Ectodermal cell (in vitro differentiated cells): ENCODE data around the gene BICD2.

ENCODE experiments used
- H3K27ac ChIP-seq: 2 replicates; pipeline ENCODE4 v1.7.0; 2013; ENCODE audit warnings: mild to moderate bottlenecking, low read depth, low read length; ENCODE audit not compliant: insufficient read depth, poor library complexity, severe bottlenecking
- H3K27me3 ChIP-seq: 2 replicates; pipeline ENCODE4 v1.7.0; 2013; ENCODE audit warnings: mild to moderate bottlenecking, low read length; ENCODE audit not compliant: insufficient read depth, control insufficient read depth, poor library complexity, severe bottlenecking
- H3K36me3 ChIP-seq: one replicate; pipeline ENCODE4 v1.7.0; 2013; ENCODE audit warnings: low read length; ENCODE audit not compliant: control insufficient read depth, insufficient read depth
- H3K4me1 ChIP-seq: one replicate; pipeline ENCODE4 v1.7.0; 2013; ENCODE audit warnings: low read length; ENCODE audit not compliant: control insufficient read depth, insufficient read depth
- H3K4me3 ChIP-seq: 2 replicates; pipeline ENCODE4 v1.7.0; 2013; ENCODE audit warnings: low read depth, low read length, control low read depth; ENCODE audit not compliant: insufficient read depth
- H3K9me3 ChIP-seq: 2 replicates; pipeline ENCODE4 v1.7.0; 2013; ENCODE audit warnings: mild to moderate bottlenecking, low read length, moderate library complexity; ENCODE audit not compliant: control insufficient read depth
- WGBS, 2 experiments: methylation state at CpG; one replicate each; pipeline ENCODE4 v1.1.7; 2013; ENCODE audit warnings: missing lambda C conversion rate in 2 of 2; 5-methylcytosine and 5-hydroxymethylcytosine counted together

BICD2 gene

GRCh38 chr9:92762196-92762595, 2.4 kb downstream of the BICD2 start:
- WGBS, 2 experiments = 93% methylated on average over 4 of the region's 4 CpGs
- Histone ChIP-seq H3K4me3 (no peak overlapping the region), H3K27me3 (no peaks in the 10 kb centered on the region)

GRCh38 chr9:92761686-92762085, 2.9 kb downstream of the BICD2 start:
- H3K36me3 ChIP-seq = no peaks in the 10 kb centered on the region
- H3K4me3 ChIP-seq = no peak overlapping the region
- H3K27ac ChIP-seq = no peak overlapping the region
- peaks cover 9% of the 10 kb centered on the region for H3K4me1 ChIP-seq
- WGBS, 2 experiments = 81 to 86% methylated on average over 6 of the region's 6 CpGs
- no peaks in the 10 kb centered on the region for H3K27me3 ChIP-seq
- no peaks in the 10 kb centered on the region for H3K9me3 ChIP-seq

More at GRCh38 chr9:92762196-92762595, 2.4 kb downstream of the BICD2 start:
- Histone ChIP-seq H3K9me3 (no peaks in the 10 kb centered on the region), H3K36me3 (no peaks in the 10 kb centered on the region), H3K27ac (no peak overlapping the region), H3K4me1 (peaks cover 9% of the 10 kb centered on the region)

- no peak overlapping the region for H3K27ac ChIP-seq
- 56 to 60% methylated on average over 3 of the region's 3 CpGs for WGBS, 2 experiments
- H3K36me3 ChIP-seq = no peaks in the 10 kb centered on the region
- H3K9me3 ChIP-seq = no peaks in the 10 kb centered on the region
- H3K4me3 ChIP-seq = no peak overlapping the region
- no peaks in the 10 kb centered on the region for H3K27me3 ChIP-seq
- H3K4me1 ChIP-seq = peaks cover 9% of the 10 kb centered on the region
Observed at GRCh38 chr9:92760494-92760893, 4.1 kb downstream of the BICD2 start.

GRCh38 chr9:92760070-92760469, 4.6 kb downstream of the BICD2 start:
- no peak overlapping the region for H3K4me3 ChIP-seq
- H3K36me3 ChIP-seq = no peaks in the 10 kb centered on the region
- peaks cover 9% of the 10 kb centered on the region for H3K4me1 ChIP-seq
- 91 to 92% methylated on average over 8 of the region's 8 CpGs for WGBS, 2 experiments
- no peaks in the 10 kb centered on the region for H3K9me3 ChIP-seq
- H3K27ac ChIP-seq = no peak overlapping the region
- H3K27me3 ChIP-seq = no peaks in the 10 kb centered on the region

- H3K27ac ChIP-seq = no peak overlapping the region
- WGBS, 2 experiments = 92 to 98% methylated on average over 2 of the region's 2 CpGs
Observed at GRCh38 chr9:92759446-92759845, 5.2 kb downstream of the BICD2 start.

GRCh38 chr9:92756792-92757191, 7.8 kb downstream of the BICD2 start:
- 93 to 94% methylated on average over 9 of the region's 9 CpGs for WGBS, 2 experiments
- Histone ChIP-seq H3K4me1 (no peaks in the 10 kb centered on the region), H3K27ac (no peak overlapping the region), H3K9me3 (no peaks in the 10 kb centered on the region), H3K27me3 (no peaks in the 10 kb centered on the region), H3K36me3 (no peaks in the 10 kb centered on the region), H3K4me3 (no peak overlapping the region)

More at GRCh38 chr9:92759446-92759845, 5.2 kb downstream of the BICD2 start:
- H3K9me3 ChIP-seq = no peaks in the 10 kb centered on the region
- no peaks in the 10 kb centered on the region for H3K27me3 ChIP-seq
- H3K4me1 ChIP-seq = peaks cover 9% of the 10 kb centered on the region
- no peak overlapping the region for H3K4me3 ChIP-seq
- no peaks in the 10 kb centered on the region for H3K36me3 ChIP-seq

- 95 to 96% methylated on average over 10 to 11 of the region's 11 CpGs for WGBS, 2 experiments
- Histone ChIP-seq H3K4me1 (peaks cover 8% of the 10 kb centered on the region), H3K36me3 (no peaks in the 10 kb centered on the region), H3K27me3 (no peaks in the 10 kb centered on the region), H3K4me3 (no peak overlapping the region), H3K27ac (no peak overlapping the region), H3K9me3 (no peaks in the 10 kb centered on the region)
Observed at GRCh38 chr9:92754091-92754745, 10.4 kb downstream of the BICD2 start.

GRCh38 chr9:92752812-92753404, 11.7 kb downstream of the BICD2 start:
- Histone ChIP-seq H3K27ac (no peak overlapping the region), H3K36me3 (no peaks in the 10 kb centered on the region), H3K4me3 (no peak overlapping the region), H3K4me1 (peaks cover 8% of the 10 kb centered on the region), H3K27me3 (no peaks in the 10 kb centered on the region), H3K9me3 (no peaks in the 10 kb centered on the region)
- WGBS, 2 experiments = 87 to 91% methylated on average over 4 of the region's 4 CpGs

- H3K36me3 ChIP-seq = no peaks in the 10 kb centered on the region
- no peaks in the 10 kb centered on the region for H3K9me3 ChIP-seq
- H3K27me3 ChIP-seq = no peaks in the 10 kb centered on the region
- H3K4me1 ChIP-seq = peaks cover 17% of the 10 kb centered on the region
- 94 to 95% methylated on average over 6 of the region's 6 CpGs for WGBS, 2 experiments
- no peak overlapping the region for H3K27ac ChIP-seq
- H3K4me3 ChIP-seq = no peak overlapping the region
Observed at GRCh38 chr9:92749934-92750315, 14.7 kb downstream of the BICD2 start.

- Histone ChIP-seq H3K27me3 (no peaks in the 10 kb centered on the region), H3K36me3 (no peaks in the 10 kb centered on the region), H3K27ac (no peak overlapping the region), H3K9me3 (no peaks in the 10 kb centered on the region), H3K4me1 (peaks cover 17% of the 10 kb centered on the region), H3K4me3 (no peak overlapping the region)
- WGBS, 2 experiments = 91% methylated on average over 12 of the region's 12 CpGs
Observed at GRCh38 chr9:92749071-92749933, 15.3 kb downstream of the BICD2 start.
